Measurements from ENCODE around the gene PCSK5.
A peak's percentile ranks its signal among the peaks of the same experiment; 100 is the strongest.
"Not testable (repeated sequence)": the region's sequence is repeated elsewhere in the genome, so short reads cannot be mapped to it uniquely, and the experiment has no call there.

PCSK5 gene

DNA sequence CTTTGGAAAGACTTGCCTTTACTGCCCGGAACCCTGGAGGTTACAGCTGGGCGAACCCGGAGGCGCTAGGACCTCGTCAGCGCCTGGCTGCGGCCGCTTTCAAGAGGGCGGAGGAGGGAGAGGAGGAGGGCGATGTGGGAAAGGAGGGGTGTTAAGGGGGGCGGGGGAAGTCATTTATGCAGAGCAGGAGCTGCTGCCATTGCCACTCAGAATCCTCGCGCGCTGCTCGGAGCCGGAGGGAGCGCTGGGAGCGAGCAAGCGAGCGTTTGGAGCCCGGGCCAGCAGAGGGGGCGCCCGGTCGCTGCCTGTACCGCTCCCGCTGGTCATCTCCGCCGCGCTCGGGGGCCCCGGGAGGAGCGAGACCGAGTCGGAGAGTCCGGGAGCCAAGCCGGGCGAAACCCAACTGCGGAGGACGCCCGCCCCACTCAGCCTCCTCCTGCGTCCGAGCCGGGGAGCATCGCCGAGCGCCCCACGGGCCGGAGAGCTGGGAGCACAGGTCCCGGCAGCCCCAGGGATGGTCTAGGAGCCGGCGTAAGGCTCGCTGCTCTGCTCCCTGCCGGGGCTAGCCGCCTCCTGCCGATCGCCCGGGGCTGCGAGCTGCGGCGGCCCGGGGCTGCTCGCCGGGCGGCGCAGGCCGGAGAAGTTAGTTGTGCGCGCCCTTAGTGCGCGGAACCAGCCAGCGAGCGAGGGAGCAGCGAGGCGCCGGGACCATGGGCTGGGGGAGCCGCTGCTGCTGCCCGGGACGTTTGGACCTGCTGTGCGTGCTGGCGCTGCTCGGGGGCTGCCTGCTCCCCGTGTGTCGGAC is at the start of gene PCSK5:
Gene PCSK5 (plus strand): TSS at position 202 of the 805 bp plus-strand sequence. CDS start 509 bp downstream, at position 711.
- peak; percentile 79 to 83 for DNase-seq

DNA sequence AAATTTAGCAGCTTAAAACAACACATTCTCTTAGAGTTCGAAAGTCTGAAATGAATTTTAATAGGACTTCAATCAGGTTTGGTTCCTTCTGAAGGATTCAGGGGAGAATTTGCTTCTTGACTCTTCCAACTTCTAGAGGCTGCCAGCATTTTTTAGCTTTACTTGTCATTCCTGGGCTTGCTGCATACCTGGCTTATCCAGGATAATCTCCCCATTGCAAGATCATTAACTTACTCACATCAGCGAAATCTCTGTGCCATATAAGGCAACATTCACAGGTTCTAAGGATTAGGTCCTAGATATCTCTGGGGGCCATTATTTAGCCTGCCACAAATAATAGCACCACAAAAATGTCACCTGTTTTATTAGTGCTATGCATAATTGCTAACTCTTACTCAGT is 46.2 kb upstream of the PCSK5 start:
- no peak for DNase-seq

DNA sequence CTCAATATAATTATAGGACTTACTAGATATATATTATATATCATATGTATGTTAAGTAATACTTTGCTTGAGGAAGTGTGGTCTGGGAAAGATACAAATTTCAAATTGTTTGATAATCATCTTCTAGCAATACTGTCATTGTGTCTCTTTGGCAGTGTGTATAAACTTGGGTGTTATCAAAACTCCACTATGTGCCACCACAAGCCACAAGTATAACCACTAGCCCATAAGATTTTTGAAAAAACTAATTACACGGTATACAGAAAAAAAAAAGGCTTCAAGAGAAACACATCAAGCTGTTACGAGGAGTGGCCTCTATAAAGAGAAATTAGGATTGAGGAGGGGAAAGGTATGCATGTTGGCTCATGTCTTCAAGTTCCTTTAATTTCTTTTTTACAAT is 44.7 kb upstream of the PCSK5 start:
- no peak for DNase-seq

- no peak for DNase-seq
Observed at GRCh38 chr9:75847085-75847484, 43.4 kb upstream of the PCSK5 start.

GRCh38 chr9:75850459-75851200 is 39.8 kb upstream of the PCSK5 start:
- no peak for DNase-seq

GRCh38 chr9:75851917-75852316 is 38.6 kb upstream of the PCSK5 start:
- no peak for DNase-seq

DNA sequence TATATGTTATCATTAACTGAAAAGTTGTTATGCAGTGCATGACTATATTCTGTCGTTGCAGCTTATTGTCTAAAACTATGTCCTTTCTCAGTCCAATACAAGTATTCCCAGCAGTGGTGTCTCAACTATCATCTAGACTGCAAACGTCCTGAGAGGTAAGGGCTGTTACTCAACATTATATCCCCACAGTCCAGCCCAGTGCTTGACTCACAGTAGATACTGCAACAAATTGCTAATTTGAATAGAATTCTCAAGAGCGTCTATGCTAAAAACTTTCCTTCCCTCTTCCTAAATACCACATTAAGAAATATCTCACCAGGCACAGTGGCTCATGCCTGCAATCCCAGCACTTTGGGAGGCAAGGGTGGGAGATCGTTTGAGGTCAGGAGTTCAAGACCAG is 37.7 kb upstream of the PCSK5 start:
- no peak for DNase-seq

DNA sequence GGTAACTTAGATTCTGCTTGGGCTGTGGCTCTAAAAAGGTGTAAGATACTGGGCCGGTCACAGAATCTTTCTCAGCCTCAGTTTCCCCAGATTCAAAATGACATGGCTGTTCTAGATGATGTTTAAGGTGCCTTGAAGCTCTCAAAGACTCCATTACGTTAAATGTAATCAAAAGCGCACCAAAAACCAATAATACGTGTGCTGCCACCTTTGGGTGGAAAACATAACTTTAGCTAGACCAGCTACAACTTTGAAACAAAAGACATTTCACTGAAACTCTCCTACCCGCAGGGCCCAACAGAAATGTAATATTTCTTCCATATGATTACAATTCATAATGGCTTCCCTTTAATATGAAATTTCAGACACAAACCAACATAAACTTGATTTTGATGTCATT is 35.0 kb upstream of the PCSK5 start:
- DNase-seq, result no peak

GRCh38 chr9:75858497-75859092 is 31.9 kb upstream of the PCSK5 start:
- DNase-seq, result no peak

DNA sequence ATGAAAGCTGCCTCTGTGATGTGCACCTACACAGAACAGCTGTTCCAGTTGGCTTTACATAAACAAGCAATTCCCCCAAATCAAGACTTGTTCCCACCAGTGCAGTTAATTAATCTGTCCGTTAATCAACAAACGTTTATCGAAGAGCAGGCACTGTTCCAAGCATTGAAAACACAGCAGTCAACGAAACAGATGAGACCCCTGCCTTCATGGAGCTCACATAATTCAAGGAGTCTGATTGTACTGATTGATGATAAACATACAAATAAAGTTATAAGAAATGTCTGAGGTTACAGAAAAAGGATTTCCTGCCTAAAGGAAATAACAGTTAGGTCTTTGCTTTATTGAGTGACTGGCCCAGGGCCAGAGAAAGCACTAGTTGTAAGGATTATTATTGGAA is 26.2 kb upstream of the PCSK5 start:
- no peak for DNase-seq

DNA sequence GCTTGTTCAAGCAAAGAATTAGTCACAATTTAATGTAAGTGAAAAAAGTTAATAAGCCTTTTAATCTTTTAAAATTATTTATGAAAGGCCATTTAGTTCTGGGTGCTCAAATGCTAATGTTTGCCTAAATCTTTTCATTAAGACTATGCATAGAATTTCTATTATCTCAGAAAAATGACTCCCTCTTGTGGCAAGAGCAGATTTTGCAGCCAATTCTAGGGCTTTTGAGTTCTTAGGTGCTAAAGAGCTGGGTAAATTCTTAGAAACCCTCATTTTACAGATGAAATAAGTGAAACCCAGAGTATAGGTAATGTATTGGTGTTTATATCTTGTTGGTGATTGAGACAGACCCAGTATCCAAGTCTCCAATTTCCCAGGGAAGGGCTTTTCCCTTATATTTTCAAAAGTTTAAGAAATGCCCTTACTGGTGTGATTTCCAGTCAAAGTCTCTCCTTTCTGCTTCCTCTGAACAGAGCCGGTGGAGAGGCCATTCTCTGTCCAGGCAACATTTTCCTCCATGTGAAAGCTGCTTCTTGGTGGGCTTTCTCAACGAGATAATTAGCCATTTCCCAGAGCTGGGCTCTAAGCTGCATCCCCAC is 24.1 kb upstream of the PCSK5 start:
- DNase-seq, result peak; percentile 23 to 25

GRCh38 chr9:75868526-75868925 is 21.9 kb upstream of the PCSK5 start:
- not testable (repeated sequence) for DNase-seq

DNA sequence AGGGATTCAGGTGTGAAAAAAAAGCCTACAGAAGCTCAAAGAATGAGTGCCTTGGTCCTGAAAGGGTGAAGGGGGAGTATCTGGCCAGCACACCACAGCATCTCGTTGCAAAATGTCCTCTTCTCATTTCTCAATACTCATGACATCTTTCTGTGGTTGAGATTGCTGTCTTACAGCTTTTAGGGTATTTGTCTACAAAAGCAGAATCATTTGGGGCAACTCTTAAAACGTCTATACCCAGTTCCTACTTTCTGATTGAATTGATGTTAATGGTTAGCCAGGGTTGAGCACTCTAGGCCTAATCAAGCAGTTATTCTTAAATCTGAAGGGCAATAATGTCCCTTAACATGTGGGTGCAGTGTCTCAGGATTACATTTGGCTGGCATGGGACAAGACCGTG is 21.2 kb upstream of the PCSK5 start:
- DNase-seq, result no peak

DNA sequence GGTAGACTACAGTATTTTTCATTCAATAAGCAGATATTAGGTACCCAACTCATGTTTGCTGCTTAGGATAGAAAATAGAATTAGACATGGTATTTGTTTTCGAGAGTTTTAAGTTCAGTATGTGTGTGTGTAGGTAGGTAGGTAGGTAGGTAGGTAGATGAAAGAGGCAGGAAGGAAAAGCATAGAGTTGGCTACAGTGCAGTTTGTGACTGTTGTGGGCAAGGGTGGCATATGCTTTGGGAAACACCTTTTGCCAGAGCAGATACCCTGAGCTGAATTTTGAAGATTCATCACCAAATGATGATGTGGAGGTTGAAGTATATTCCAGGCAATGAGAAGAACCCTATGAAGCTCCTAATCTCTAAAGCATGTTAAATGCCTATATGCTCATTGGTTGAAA is 20.0 kb upstream of the PCSK5 start:
- no peak for DNase-seq

DNA sequence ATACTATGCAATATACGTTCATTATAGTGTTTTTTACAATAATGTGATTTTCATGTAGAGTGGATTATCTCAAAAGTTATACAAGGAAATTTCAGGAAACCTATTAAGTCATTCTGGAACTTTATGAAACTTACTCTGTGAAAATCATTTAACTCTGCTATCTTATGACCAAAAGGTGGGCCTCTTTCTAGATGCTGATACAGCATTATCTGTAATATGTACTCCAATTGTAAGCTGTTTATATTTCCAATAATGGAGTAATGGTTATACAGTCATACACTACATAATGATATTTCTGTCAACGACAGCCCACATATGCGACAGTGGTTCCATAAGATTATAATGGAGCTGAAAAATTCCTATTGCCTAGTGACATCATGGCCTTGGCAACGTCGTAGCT is 18.8 kb upstream of the PCSK5 start:
- DNase-seq, result no peak

DNA sequence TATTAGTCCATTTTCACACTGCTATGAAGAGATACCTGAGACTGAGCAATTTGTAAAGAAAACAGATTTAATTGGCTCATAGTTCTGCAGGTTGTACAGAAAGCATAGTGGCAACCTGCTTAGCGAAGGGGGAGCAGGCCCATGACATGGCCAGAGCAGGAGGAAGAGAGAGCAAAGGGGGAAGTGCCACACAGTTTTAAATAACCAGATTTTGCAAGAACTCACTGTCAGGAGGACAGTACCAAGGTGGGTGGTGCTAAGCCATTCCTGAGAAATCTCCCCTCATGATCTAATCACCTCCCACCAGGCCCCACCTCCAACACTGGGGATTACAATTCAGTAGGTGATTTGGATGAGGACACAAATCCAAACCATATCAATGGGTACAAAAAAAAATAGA is 16.8 kb upstream of the PCSK5 start:
- no peak for DNase-seq

DNA sequence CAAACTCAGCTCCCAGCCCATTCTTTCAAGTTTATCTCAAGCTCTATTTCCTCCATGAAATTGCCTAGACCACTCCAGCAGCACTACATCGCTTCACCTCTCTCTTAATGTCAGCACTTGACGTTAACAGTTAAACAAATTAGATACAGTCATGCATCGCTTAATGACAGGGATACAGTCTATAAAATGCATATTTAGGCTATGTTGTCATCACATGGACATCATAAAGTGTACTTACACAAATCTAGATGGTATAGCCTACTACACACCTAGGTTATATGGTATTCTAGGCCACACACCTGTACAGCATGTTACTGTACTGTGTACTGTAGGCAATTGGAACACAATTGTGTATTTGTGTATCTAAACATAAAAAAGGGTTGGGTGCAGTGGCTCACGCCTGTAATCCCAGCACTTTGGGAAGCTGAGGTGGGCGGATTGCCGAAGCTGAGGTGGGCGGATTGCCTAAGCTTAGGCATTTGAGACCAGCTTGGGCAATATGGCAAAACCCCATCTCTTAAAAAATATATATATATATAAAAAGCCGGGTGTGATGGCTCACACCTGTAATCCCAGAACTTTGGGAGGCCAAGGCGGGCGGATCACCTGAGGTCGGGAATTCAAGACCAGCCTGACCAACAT is 13.4 kb upstream of the PCSK5 start:
- no peak for DNase-seq

DNA sequence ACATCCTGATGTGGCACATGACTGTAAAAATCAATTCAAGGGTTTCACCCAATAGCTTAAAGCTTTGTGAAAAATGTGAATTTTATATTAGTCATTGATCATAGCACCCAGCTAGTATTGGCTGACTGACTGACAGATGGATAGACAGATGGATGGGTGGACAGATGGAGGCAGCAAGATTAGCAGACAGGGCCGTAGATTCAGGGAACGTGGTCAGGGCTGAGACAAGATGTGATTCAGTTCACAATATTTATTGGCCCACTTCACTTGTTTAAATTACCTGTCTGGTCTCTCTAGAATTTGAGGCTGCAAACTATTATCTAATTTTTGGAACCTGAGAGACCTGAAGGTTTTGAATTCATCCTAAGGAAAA is 12.0 kb upstream of the PCSK5 start:
- no peak for DNase-seq

DNA sequence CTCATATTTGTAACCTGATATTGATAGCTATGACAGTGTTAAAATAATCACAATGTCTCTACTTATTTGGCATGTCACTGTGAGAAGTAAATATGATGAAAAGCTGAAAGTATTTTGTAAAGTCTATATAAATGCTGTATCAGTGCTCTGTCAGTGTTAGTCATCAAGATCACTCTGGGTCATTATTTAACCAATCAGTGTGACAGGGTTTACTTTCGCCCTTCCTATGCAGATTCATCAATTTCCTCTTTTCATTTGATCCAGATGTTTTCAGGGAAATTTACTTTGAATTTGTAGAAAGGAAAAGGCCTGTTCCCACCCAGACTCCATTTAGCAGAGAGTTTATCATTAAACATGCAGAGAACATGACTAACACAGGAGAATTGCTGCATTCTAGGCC is 9.9 kb upstream of the PCSK5 start:
- no peak for DNase-seq

GRCh38 chr9:75881761-75882160 is 8.7 kb upstream of the PCSK5 start:
- DNase-seq, result no peak

GRCh38 chr9:75885652-75886051 is 4.8 kb upstream of the PCSK5 start:
- DNase-seq, result no peak

DNA sequence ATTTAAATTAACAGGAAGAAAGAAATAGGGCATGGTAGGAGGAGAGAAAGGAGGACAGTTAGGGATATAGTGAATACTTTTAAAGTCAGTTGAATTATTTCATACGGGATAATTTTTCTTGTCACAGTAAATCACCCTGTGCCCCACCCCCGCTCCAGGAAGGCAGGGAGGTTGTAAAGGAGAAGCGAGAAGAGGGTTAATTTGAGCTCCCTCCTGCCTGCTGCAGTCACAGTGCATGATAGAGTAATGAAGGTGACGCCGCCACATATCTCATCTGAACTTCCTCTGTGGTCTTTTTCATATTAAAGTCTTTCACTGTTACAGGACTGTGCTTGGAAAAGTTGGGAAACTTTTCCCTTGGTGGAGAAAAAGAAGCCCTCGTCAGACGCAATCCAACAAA is 896 bp upstream of the PCSK5 start:
- DNase-seq, result no peak

GRCh38 chr9:75889977-75890471 is 449 bp upstream of the PCSK5 start:
- DNase-seq, result no peak
